GM13977 (cell line): Measurements from ENCODE around the gene FXYD4.

Source experiments
- DNase-seq: peaks from one replicate; pipeline ENCODE4 v3.0.0; 2012; ENCODE audit warnings: low spot score
- CTCF ChIP-seq: IDR thresholded peaks from 2 replicates; pipeline ENCODE4 v1.5.1; 2012; ENCODE audit warnings: mild to moderate bottlenecking, control low read depth; ENCODE audit not compliant: insufficient read depth; ENCODE audit errors: extremely low read depth, missing control alignments
- in situ Hi-C: fragments of 300-500 bp; cut with MboI; formaldehyde crosslinking; loops from one replicate; pipeline ENCODE4 v1.12.0; 2022; ENCODE audit warnings: low sequenced_read_pairs, low pct_unique_long_range_greater_than_20kb, mixed read lengths, inconsistent platforms; ENCODE audit not compliant: unreplicated experiment

FXYD4 gene

GRCh38 chr10:43353495-43354329 is 17.7 kb upstream of the FXYD4 start:
- in situ Hi-C loops = no loop called here
- no peak for DNase-seq

GRCh38 chr10:43354330-43354635 is 17.2 kb upstream of the FXYD4 start:
- no peak for DNase-seq
- TF ChIP-seq CTCF = no peak
- in situ Hi-C loops = no loop called here

More at GRCh38 chr10:43353495-43354329, 17.7 kb upstream of the FXYD4 start:
- no peak for TF ChIP-seq CTCF

GRCh38 chr10:43354879-43355380 is 16.5 kb upstream of the FXYD4 start:
- TF ChIP-seq CTCF = no peak
- in situ Hi-C loops = no loop called here
- DNase-seq = no peak

GRCh38 chr10:43355749-43356371 is 15.6 kb upstream of the FXYD4 start:
- in situ Hi-C loops = no loop called here
- no peak for TF ChIP-seq CTCF
- no peak for DNase-seq

GRCh38 chr10:43360086-43360485 is 11.3 kb upstream of the FXYD4 start:
- DNase-seq = no peak
- TF ChIP-seq CTCF = no peak
- in situ Hi-C loops = no loop called here

- no peak for DNase-seq
- TF ChIP-seq CTCF = no peak
- in situ Hi-C loops = no loop called here
Measured at GRCh38 chr10:43361547-43362190, 9.8 kb upstream of the FXYD4 start.
